Sigmoid colon (tissue), 4 donors: Measurements from ENCODE around the gene FAM174C.

Source experiments
- CTCF ChIP-seq, 4 experiments: fragments of 450-650 bp in 3 of 4; fragments of 200-600 bp in 1 of 4; IDR thresholded peaks; one replicate each; pipeline ENCODE4 v1.5.1; 2016 to 2019; ENCODE audit warnings: antibody characterized with exemption in 4 of 4, mild to moderate bottlenecking in 3 of 4, moderate library complexity in 2 of 4
- EP300 ChIP-seq, 4 donors: sonication (generic); formaldehyde crosslinking; IDR thresholded peaks; one replicate each; pipeline ENCODE4 v1.6.1; 2017; ENCODE audit warnings: antibody characterized with exemption in 4 of 4
- POLR2A ChIP-seq, 2 donors: fragments of 450-650 bp; IDR thresholded peaks; one replicate each; pipeline ENCODE4 v1.6.1; 2016; ENCODE audit warnings: antibody characterized with exemption in 2 of 2, mild to moderate bottlenecking in 2 of 2, moderate library complexity in 2 of 2

DNA sequence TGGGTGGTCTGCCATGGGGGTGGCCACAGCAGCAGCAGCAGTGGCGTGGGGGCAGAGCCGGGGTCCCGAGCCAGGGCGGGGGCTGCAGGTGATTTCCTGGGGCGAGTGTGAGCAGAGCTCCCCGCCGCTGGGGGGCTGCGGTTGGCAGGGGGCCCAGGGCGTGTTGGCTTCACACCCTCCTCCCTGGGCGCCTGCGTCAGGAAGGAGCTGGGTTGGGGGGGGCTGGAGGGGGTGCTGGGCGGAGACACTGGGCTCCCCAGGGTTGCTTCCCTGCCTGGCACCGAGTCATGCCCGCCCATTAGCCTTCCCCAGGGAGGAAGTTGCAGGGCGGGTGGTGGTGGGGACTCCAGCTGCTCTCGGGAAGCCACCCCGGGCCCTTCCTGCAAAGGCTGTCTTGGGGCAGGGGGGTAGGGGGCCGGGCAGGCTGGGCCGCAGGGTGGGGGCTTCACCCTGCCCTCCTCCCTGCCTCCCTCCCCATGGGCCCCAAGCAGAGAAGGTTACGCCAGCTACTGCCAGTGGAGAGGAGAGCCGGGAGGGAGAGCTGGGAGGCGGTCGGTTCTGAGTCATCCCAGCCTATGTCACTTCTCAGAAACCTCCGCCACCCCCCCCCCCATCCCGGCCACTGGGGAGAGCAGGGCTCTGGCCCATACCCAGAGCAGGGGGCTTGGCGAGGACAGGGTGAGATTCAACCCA, 22.4 kb upstream of the FAM174C start:
- peak in 2 of 4 donors; percentile 17 to 62 for TF ChIP-seq EP300 (IDR thresholded peaks at IDR 0.05)
- TF ChIP-seq CTCF (IDR thresholded peaks at IDR 0.05): peak in 2 of 4 experiments; percentile 23 to 24
- TF ChIP-seq POLR2A (IDR thresholded peaks at IDR 0.05): no peak
